ENCODE data around the gene WNK2.

DNA sequence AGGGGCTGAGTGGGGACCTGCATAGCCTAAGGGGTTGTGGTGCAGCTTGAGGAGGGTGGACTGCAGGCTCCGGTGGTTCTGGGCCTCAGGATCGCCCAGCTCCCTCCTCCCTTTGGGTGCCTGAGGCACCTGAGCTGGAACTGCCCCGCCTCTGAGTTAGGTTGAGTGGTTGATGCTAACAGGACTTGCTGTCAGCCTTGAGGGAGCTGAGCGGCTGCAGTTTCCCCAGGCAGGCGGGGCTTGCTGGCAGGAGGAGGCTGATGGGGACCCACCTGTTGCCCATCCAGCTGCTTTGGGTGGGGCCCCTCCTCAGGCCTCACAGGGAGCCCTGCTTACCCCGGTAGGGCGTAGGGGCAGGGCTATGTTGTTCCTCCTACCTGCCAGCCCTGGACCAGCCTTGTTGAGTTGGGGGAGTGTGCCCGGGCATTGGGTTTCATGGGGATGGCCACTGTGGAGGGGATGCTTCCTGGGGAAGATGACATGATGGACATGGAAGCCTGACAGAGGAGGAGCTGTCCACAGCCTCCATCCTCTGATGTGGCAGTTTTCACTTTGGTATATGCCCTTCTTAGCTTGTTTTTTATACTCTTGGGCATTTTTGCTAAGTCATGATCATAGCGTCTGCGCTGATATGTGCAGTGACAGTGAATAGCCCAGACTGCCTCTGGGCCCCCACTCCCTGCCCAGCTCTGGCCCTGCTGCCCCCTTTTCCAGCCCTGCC, 14.3 kb downstream of the WNK2 start:
- TF ChIP-seq, protein P1, sequence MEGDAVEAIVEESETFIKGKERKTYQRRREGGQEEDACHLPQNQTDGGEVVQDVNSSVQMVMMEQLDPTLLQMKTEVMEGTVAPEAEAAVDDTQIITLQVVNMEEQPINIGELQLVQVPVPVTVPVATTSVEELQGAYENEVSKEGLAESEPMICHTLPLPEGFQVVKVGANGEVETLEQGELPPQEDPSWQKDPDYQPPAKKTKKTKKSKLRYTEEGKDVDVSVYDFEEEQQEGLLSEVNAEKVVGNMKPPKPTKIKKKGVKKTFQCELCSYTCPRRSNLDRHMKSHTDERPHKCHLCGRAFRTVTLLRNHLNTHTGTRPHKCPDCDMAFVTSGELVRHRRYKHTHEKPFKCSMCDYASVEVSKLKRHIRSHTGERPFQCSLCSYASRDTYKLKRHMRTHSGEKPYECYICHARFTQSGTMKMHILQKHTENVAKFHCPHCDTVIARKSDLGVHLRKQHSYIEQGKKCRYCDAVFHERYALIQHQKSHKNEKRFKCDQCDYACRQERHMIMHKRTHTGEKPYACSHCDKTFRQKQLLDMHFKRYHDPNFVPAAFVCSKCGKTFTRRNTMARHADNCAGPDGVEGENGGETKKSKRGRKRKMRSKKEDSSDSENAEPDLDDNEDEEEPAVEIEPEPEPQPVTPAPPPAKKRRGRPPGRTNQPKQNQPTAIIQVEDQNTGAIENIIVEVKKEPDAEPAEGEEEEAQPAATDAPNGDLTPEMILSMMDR (IDR thresholded peaks at IDR 0.05; ENCODE audit: insufficient read depth, low read length): no peak
- no peak for TF ChIP-seq POLR2AphosphoS5 (IDR thresholded peaks at IDR 0.05; ENCODE audit: low read depth)

Data from HL-60 (cell line).